ENCODE measurements around the gene PCGF3. TPM values are rescaled to one million over a fixed set of nuclear protein-coding genes. Genes with fewer than 3 reads are reported as not detected.

The PCGF3 gene
- total RNA-seq, 1 experiment from 2014 or later, result 18.7 TPM

- Histone ChIP-seq H3K27me3 (ENCODE audit: low read length) (no peaks in the 10 kb centered on the region), H4K20me1 (ENCODE audit: insufficient read depth, low read depth, low read length) (peaks cover 6% of the 10 kb centered on the region; the same call in 1 of the 2 replicates), H3K79me2 (ENCODE audit: low read length) (no peaks in the 10 kb centered on the region), H3K27ac (ENCODE audit: low read length) (no peak overlapping the region), H3K4me2 (ENCODE audit: low read depth, low read length, poor library complexity, severe bottlenecking) (no peak overlapping the region), H3K4me1 (ENCODE audit: low read length) (peaks cover 9% of the 10 kb centered on the region), H3K9me2 (replicated peaks; ENCODE audit: insufficient read depth, low read length) (no peaks in the 10 kb centered on the region), H3K4me3 (ENCODE audit: low read length) (no peak overlapping the region), H2AFZ (ENCODE audit: low read length) (no peak overlapping the region), H3K9ac (ENCODE audit: low read length) (no peak overlapping the region), H3K9me3 (ENCODE audit: low read length) (no peaks in the 10 kb centered on the region), H3K36me3 (ENCODE audit: insufficient read depth, low read length) (no peaks in the 10 kb centered on the region)
- no peak for DNase-seq
Measured at GRCh38 chr4:683247-683897, 22.3 kb upstream of the PCGF3 start.

GRCh38 chr4:683982-684622 lies 21.5 kb upstream of the PCGF3 start:
- DNase-seq, result peak; percentile 85
- no peaks in the 10 kb centered on the region for H3K27me3 ChIP-seq (ENCODE audit: low read length)
- no peaks in the 10 kb centered on the region for H3K9me2 ChIP-seq (replicated peaks; ENCODE audit: insufficient read depth, low read length)
- H4K20me1 ChIP-seq (ENCODE audit: insufficient read depth, low read depth, low read length), result peaks cover under 1% of the 10 kb centered on the region; the same call in 1 of the 2 replicates
- H3K36me3 ChIP-seq (ENCODE audit: insufficient read depth, low read length), result no peaks in the 10 kb centered on the region
- no peak overlapping the region for H3K4me2 ChIP-seq (ENCODE audit: low read depth, low read length, poor library complexity, severe bottlenecking)
- H3K9me3 ChIP-seq (ENCODE audit: low read length), result no peaks in the 10 kb centered on the region
- no peaks in the 10 kb centered on the region for H3K79me2 ChIP-seq (ENCODE audit: low read length)
- no peak overlapping the region for H3K4me3 ChIP-seq (ENCODE audit: low read length)
- no peak overlapping the region for H3K9ac ChIP-seq (ENCODE audit: low read length)
- no peak overlapping the region for H2AFZ ChIP-seq (ENCODE audit: low read length)
- 0 out of 2 replicates have a peak, but pooled peaks cover 4% of the 10 kb centered on the region for H3K4me1 ChIP-seq (ENCODE audit: low read length)
- no peak overlapping the region for H3K27ac ChIP-seq (ENCODE audit: low read length)

GRCh38 chr4:684623-685327 lies 20.9 kb upstream of the PCGF3 start:
- no peaks in the 10 kb centered on the region for H3K36me3 ChIP-seq (ENCODE audit: insufficient read depth, low read length)
- H3K4me2 ChIP-seq (ENCODE audit: low read depth, low read length, poor library complexity, severe bottlenecking), result no peak overlapping the region
- no peaks in the 10 kb centered on the region; the same call in 1 of the 2 replicates for H4K20me1 ChIP-seq (ENCODE audit: insufficient read depth, low read depth, low read length)
- no peaks in the 10 kb centered on the region for H3K9me3 ChIP-seq (ENCODE audit: low read length)
- no peak overlapping the region for H2AFZ ChIP-seq (ENCODE audit: low read length)
- no peaks in the 10 kb centered on the region for H3K9me2 ChIP-seq (replicated peaks; ENCODE audit: insufficient read depth, low read length)
- H3K79me2 ChIP-seq (ENCODE audit: low read length), result no peaks in the 10 kb centered on the region
- no peak overlapping the region for H3K4me3 ChIP-seq (ENCODE audit: low read length)
- H3K4me1 ChIP-seq (ENCODE audit: low read length), result 0 out of 2 replicates have a peak, but pooled peaks cover 4% of the 10 kb centered on the region
- no peak for DNase-seq
- no peak overlapping the region for H3K27ac ChIP-seq (ENCODE audit: low read length)
- no peak overlapping the region for H3K9ac ChIP-seq (ENCODE audit: low read length)
- H3K27me3 ChIP-seq (ENCODE audit: low read length), result no peaks in the 10 kb centered on the region

- Histone ChIP-seq H3K79me2 (ENCODE audit: low read length) (no peaks in the 10 kb centered on the region), H3K9ac (ENCODE audit: low read length) (no peak overlapping the region), H3K9me2 (replicated peaks; ENCODE audit: insufficient read depth, low read length) (no peaks in the 10 kb centered on the region), H3K4me1 (ENCODE audit: low read length) (0 out of 2 replicates have a peak, but pooled peaks cover under 1% of the 10 kb centered on the region), H3K27ac (ENCODE audit: low read length) (no peak overlapping the region), H2AFZ (ENCODE audit: low read length) (no peak overlapping the region), H3K9me3 (ENCODE audit: low read length) (no peaks in the 10 kb centered on the region), H3K4me3 (ENCODE audit: low read length) (no peak overlapping the region), H3K27me3 (ENCODE audit: low read length) (no peaks in the 10 kb centered on the region), H3K36me3 (ENCODE audit: insufficient read depth, low read length) (no peaks in the 10 kb centered on the region), H3K4me2 (ENCODE audit: low read depth, low read length, poor library complexity, severe bottlenecking) (no peak overlapping the region), H4K20me1 (ENCODE audit: insufficient read depth, low read depth, low read length) (no peaks in the 10 kb centered on the region)
- DNase-seq, result no peak
Measured at GRCh38 chr4:685679-686412, 19.8 kb upstream of the PCGF3 start.

GRCh38 chr4:686413-687040 lies 19.1 kb upstream of the PCGF3 start:
- no peaks in the 10 kb centered on the region for H3K27me3 ChIP-seq (ENCODE audit: low read length)

GRCh38 chr4:687048-687970 lies 18.3 kb upstream of the PCGF3 start:
- no peak for DNase-seq
- Histone ChIP-seq H3K36me3 (ENCODE audit: insufficient read depth, low read length) (no peaks in the 10 kb centered on the region), H4K20me1 (ENCODE audit: insufficient read depth, low read depth, low read length) (no peaks in the 10 kb centered on the region), H3K9ac (ENCODE audit: low read length) (no peak overlapping the region), H2AFZ (ENCODE audit: low read length) (no peak overlapping the region), H3K27me3 (ENCODE audit: low read length) (no peaks in the 10 kb centered on the region), H3K4me3 (ENCODE audit: low read length) (no peak overlapping the region), H3K79me2 (ENCODE audit: low read length) (no peaks in the 10 kb centered on the region), H3K4me1 (ENCODE audit: low read length) (no peaks in the 10 kb centered on the region), H3K4me2 (ENCODE audit: low read depth, low read length, poor library complexity, severe bottlenecking) (no peak overlapping the region), H3K9me3 (ENCODE audit: low read length) (no peaks in the 10 kb centered on the region), H3K27ac (ENCODE audit: low read length) (no peak overlapping the region), H3K9me2 (replicated peaks; ENCODE audit: insufficient read depth, low read length) (no peaks in the 10 kb centered on the region)

More at GRCh38 chr4:686413-687040, 19.1 kb upstream of the PCGF3 start:
- H4K20me1 ChIP-seq (ENCODE audit: insufficient read depth, low read depth, low read length), result no peaks in the 10 kb centered on the region
- no peaks in the 10 kb centered on the region for H3K4me1 ChIP-seq (ENCODE audit: low read length)
- H3K4me2 ChIP-seq (ENCODE audit: low read depth, low read length, poor library complexity, severe bottlenecking), result no peak overlapping the region
- DNase-seq, result no peak
- H3K9me3 ChIP-seq (ENCODE audit: low read length), result no peaks in the 10 kb centered on the region
- no peak overlapping the region for H3K9ac ChIP-seq (ENCODE audit: low read length)
- no peaks in the 10 kb centered on the region for H3K9me2 ChIP-seq (replicated peaks; ENCODE audit: insufficient read depth, low read length)
- H3K36me3 ChIP-seq (ENCODE audit: insufficient read depth, low read length), result no peaks in the 10 kb centered on the region
- no peak overlapping the region for H3K27ac ChIP-seq (ENCODE audit: low read length)
- H3K4me3 ChIP-seq (ENCODE audit: low read length), result no peak overlapping the region
- H3K79me2 ChIP-seq (ENCODE audit: low read length), result no peaks in the 10 kb centered on the region
- no peak overlapping the region for H2AFZ ChIP-seq (ENCODE audit: low read length)

Measured in Karpas-422 (cell line).